GM12878 (cell line): Measurements from ENCODE around the gene PADI2. TPM values are rescaled to one million over a fixed set of nuclear protein-coding genes. Genes with fewer than 3 reads are reported as not detected.

ENCODE experiments used
- ATAC-seq: fragments of 200-7000 bp; cut with Tn5 transposase; 3 replicates; pipeline ENCODE4 v1.9.1; 2020; ENCODE audit warnings: mild to moderate bottlenecking, moderate library complexity
- BruUV-seq: library from RNA; stranded (reverse); fragments of 400-500 nt; replicated peaks from 2 replicates; lab custom pipeline; 2021; lab: Mats Ljungman, UMichigan
- CTCF ChIA-PET: fragments of 300-600 bp; sonication (Branson Sonifier 250); formaldehyde crosslinking; extraction: SDS; loops from one replicate; lab custom pipeline; 2021; ENCODE audit warnings: inconsistent platforms; lab: Yijun Ruan, JAX
- POLR2A ChIA-PET: fragments of 350-600 bp; formaldehyde crosslinking; extraction: SDS; loops from one replicate; lab custom pipeline; 2021; ENCODE audit warnings: inconsistent platforms; lab: Charles Lee
- RAD21 ChIA-PET: fragments of 300-600 bp; sonication (Branson Sonifier 250); formaldehyde crosslinking; loops from one replicate; lab custom pipeline; 2023; ENCODE audit warnings: antibody characterized with exemption; ENCODE audit not compliant: unreplicated experiment; lab: Charles Lee
- SMC1A ChIA-PET: fragments of 300-600 bp; sonication (Branson Sonifier 250); formaldehyde crosslinking; loops from one replicate; lab custom pipeline; 2023; ENCODE audit not compliant: unreplicated experiment, uncharacterized antibody; lab: Charles Lee
- DNase-seq: peaks from one replicate; pipeline ENCODE4 v3.0.0-alpha.2; 2011; ENCODE audit warnings: low read depth, low spot score
- FAIRE-seq: peaks from 3 replicates; lab custom pipeline; 2011; peaks lifted over from hg19 to GRCh38; lab: Jason Lieb, UNC
- H2AFZ ChIP-seq: 2 replicates; pipeline ENCODE4 v1.6.0; 2011; ENCODE audit warnings: low read depth, low read length, control low read depth; ENCODE audit not compliant: control insufficient read depth
- H3K27ac ChIP-seq: 2 replicates; pipeline ENCODE4 v1.5.1; 2011; ENCODE audit warnings: control low read depth; ENCODE audit not compliant: control insufficient read depth, insufficient read depth
- H3K27me3 ChIP-seq, 2 experiments: replicated peaks in 1 of 2; 2 replicates each; pipeline versions ENCODE4 v1.6.0 to v1.6.1; 2011; ENCODE audit warnings: low read length in 1 of 2; ENCODE audit not compliant: control insufficient read depth in 2 of 2, insufficient read depth in 2 of 2
- H3K36me3 ChIP-seq, 2 experiments: 2 replicates each; pipeline ENCODE4 v1.5.1; 2011; ENCODE audit warnings: low read length in 1 of 2; ENCODE audit not compliant: control insufficient read depth in 2 of 2, insufficient read depth in 2 of 2
- H3K4me1 ChIP-seq: 2 replicates; pipeline ENCODE4 v1.6.1; 2011; ENCODE audit warnings: mild to moderate bottlenecking, low read length, moderate library complexity, mixed read lengths; ENCODE audit not compliant: control insufficient read depth, insufficient read depth
- H3K4me2 ChIP-seq: 2 replicates; pipeline ENCODE4 v1.6.0; 2011; ENCODE audit warnings: control low read depth; ENCODE audit not compliant: control insufficient read depth, insufficient read depth
- H3K4me3 ChIP-seq: fragments of 200-600 bp; sonication (generic); 2 replicates; pipeline ENCODE4 v1.5.1; 2016
- H3K79me2 ChIP-seq: 2 replicates; pipeline ENCODE4 v1.6.0; 2011; ENCODE audit warnings: low read length; ENCODE audit not compliant: control insufficient read depth, insufficient read depth
- H3K9ac ChIP-seq: 2 replicates; pipeline ENCODE4 v1.8.0; 2011; ENCODE audit warnings: low read length, control low read depth, mixed read lengths; ENCODE audit not compliant: control insufficient read depth, insufficient read depth
- H3K9me3 ChIP-seq: replicated peaks from 3 replicates; pipeline ENCODE4 v1.5.1; 2011; ENCODE audit warnings: mild to moderate bottlenecking, low read length; ENCODE audit not compliant: control insufficient read depth, insufficient read depth
- H4K20me1 ChIP-seq: 2 replicates; pipeline ENCODE4 v1.6.0; 2011; ENCODE audit not compliant: control insufficient read depth, insufficient read depth
- CREM ChIP-seq: IDR thresholded peaks from 2 replicates; pipeline ENCODE4 v1.6.1; 2014; ENCODE audit warnings: antibody characterized with exemption, low read depth
- ESRRA ChIP-seq: IDR thresholded peaks from 2 replicates; pipeline ENCODE4 v1.6.1; 2012; ENCODE audit warnings: mild to moderate bottlenecking, low read length, improper control_type of control experiment
- HCFC1 ChIP-seq: fragments of 150-350 bp; IDR thresholded peaks from 2 replicates; pipeline ENCODE4 v1.6.1; 2014; ENCODE audit warnings: low read length
- HDGF ChIP-seq: fragments of 450-650 bp; IDR thresholded peaks from 2 replicates; pipeline ENCODE4 v1.6.1; 2016; ENCODE audit warnings: antibody characterized with exemption
- RAD51 ChIP-seq: fragments of 450-650 bp; IDR thresholded peaks from 2 replicates; pipeline ENCODE4 v1.6.1; 2016; ENCODE audit warnings: moderate library complexity, mild to moderate bottlenecking, inconsistent platforms
- SUZ12 ChIP-seq: fragments of 200-600 bp; sonication (generic); IDR thresholded peaks from one replicate; pipeline ENCODE4 v1.6.1; 2018; ENCODE audit warnings: antibody characterized with exemption, mild to moderate bottlenecking; ENCODE audit not compliant: unreplicated experiment
- TARDBP ChIP-seq: IDR thresholded peaks from 2 replicates; pipeline ENCODE4 v1.6.1; 2016; ENCODE audit warnings: borderline replicate concordance
- TCF3 ChIP-seq: IDR thresholded peaks from 2 replicates; pipeline ENCODE4 v1.6.1; 2012; ENCODE audit warnings: low read depth, mild to moderate bottlenecking, low read length, borderline replicate concordance; ENCODE audit not compliant: insufficient read depth
- ZBED1 ChIP-seq: IDR thresholded peaks from 2 replicates; pipeline ENCODE4 v1.6.1; 2016; ENCODE audit warnings: borderline replicate concordance
- ZBTB11 ChIP-seq: fragments of 450-650 bp; formaldehyde crosslinking; IDR thresholded peaks from 2 replicates; pipeline ENCODE4 v1.5.0; 2022; ENCODE audit warnings: mild to moderate bottlenecking, missing genetic modification characterization
- WGBS: methylation state at CpG from one replicate; pipeline ENCODE4 v1.1.6; 2016; ENCODE audit warnings: low lambda C conversion rate; ENCODE audit not compliant: insufficient replicate concordance, insufficient coverage; ENCODE audit errors: missing lambda C conversion rate; 5-methylcytosine and 5-hydroxymethylcytosine counted together
- in situ Hi-C: fragments of 300-500 bp; cut with MboI; formaldehyde crosslinking; loops from 9 replicates; pipeline ENCODE4 v1.14.3; 2018; ENCODE audit warnings: mixed read lengths
- intact Hi-C: fragments of 100-400 bp; cut with micrococcal nuclease; formaldehyde crosslinking; loops from one replicate; pipeline ENCODE4 v1.14.2; 2022; ENCODE audit not compliant: unreplicated experiment
- polyA plus RNA-seq, 11 experiments: library from polyadenylated mRNA; depleted of rRNA in 4 of 11; unstranded in 6 of 11; stranded (reverse) in 5 of 11; fragments of >200 nt; fragmentation: Nextera tagmentation in 4 of 11; fragmentation: Illumina TruSeq in 1 of 11; extraction: Ambion mirVana in 4 of 11; extraction: Trizol in 1 of 11; gene quantifications; 1 replicate in 1 of 11; 2 replicates in 10 of 11; pipeline versions ENCODE4 v1.2.1 to v1.2.3, GENCODE V29; 2011 to 2016; ENCODE audit warnings: inconsistent platforms in 2 of 11, missing spikeins in 2 of 11, low read depth in 1 of 11
- total RNA-seq, 4 experiments: library from RNA; depleted of rRNA in 3 of 4; stranded (reverse); fragments of >200 nt in 3 of 4; fragmentation: Illumina TruSeq in 1 of 4; extraction: Trizol in 1 of 4; gene quantifications; 2 replicates each; pipeline versions ENCODE4 v1.2.1 to v1.2.3, GENCODE V29; 2013 to 2021
- TF ChIP-seq, protein P1 (sequence below): IDR thresholded peaks from 2 replicates; pipeline ENCODE4 v1.6.1; 2012; ENCODE audit warnings: low read depth, low read length, improper control_type of control experiment

PADI2 gene
- total and polyA plus RNA-seq, 10 of the 15 experiments (the other 5 are each of a cell fraction or from before 2014, with no cell fraction given), result 0.05 to 3.0 (median 0.10) TPM; not detected in 1

DNA sequence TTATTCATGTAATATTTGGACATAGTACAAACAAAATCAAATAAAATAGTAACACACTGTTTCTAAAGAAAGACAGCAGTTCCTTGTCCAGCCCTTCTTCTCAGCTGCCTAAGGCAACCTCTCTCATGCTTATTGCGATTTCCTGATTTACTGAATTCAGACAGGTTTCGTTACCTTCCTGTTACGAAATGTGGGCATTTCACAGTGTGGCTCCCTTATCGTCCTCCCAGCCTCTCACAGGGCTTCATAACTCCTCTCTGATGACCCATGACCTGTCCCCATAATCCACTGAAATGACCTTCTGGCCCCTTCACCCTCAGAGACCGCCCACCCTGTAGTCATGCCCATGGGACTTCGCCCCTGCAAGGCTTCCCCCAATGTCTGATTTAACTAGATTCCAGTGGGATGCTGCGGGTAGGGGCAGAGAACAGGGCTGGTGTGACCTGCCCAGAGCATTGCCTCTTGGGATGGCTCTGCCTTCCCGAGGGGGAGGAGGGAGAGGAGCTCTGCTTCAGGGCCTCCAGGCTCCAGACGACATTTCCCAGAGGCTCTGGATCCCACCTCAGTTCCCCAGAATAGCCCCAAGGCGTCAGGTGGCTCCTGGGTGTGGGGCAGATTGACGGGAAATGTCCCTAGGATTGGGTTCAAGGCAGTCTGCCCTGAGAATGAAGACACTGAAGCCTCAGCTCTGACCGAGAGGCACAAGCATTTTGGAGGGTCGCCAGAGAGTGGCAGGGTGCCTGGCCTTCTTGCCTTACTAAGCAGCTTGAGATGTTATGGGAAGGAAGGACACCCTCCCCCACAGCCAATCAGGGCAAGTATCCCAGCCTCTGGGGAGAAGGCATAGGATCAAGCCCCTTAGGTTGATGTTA, 20.6 kb downstream of the PADI2 start:
- Histone ChIP-seq H3K9me3 (no peaks in the 10 kb centered on the region; the same call in 2 of the 3 replicates), H3K79me2 (no peaks in the 10 kb centered on the region), H3K27me3 (no peaks in the 10 kb centered on the region; a peak in 1 of 4 replicates), H3K4me3 (no peak overlapping the region), H3K27ac (no peak overlapping the region), H2AFZ (no peak overlapping the region), H4K20me1 (no peaks in the 10 kb centered on the region), H3K36me3 (no peaks in the 10 kb centered on the region), H3K4me1 (no peaks in the 10 kb centered on the region), H3K4me2 (no peak overlapping the region), H3K9ac (no peak overlapping the region)
- 5% methylated on average over 12 of the region's 13 CpGs for WGBS
- BruUV-seq, result no TSS peak
- ChIA-PET POLR2A (interaction anchor here (0.5 to 1.1 kb wide), 3 partner anchors 11 to 22 kb away, joined by 3 to 6 read pairs (median 3); no protein-coding TSS in a partner anchor), CTCF (interaction anchor here (1.1 to 1.9 kb wide), 2 partner anchors 27 to 238 kb away, joined by 4 read pairs; no protein-coding TSS in a partner anchor), RAD21 (interaction anchor here (1.7 kb wide), 1 partner anchor 22 kb away, joined by 4 read pairs; no protein-coding TSS in a partner anchor), SMC1A (interaction anchor here (1.0 to 1.7 kb wide), 4 partner anchors 13 to 23 kb away, joined by 3 to 6 read pairs (median 4); no protein-coding TSS in a partner anchor)
- TF ChIP-seq CREM (no peak), ZBTB11 (CRISPR knock-in tag) (no peak), SUZ12 (no peak), TARDBP (no peak), HCFC1 (no peak), ESRRA (no peak), RAD51 (no peak), HDGF (no peak), ZBED1 (no peak), TCF3 (no peak)
- TF ChIP-seq, protein P1, sequence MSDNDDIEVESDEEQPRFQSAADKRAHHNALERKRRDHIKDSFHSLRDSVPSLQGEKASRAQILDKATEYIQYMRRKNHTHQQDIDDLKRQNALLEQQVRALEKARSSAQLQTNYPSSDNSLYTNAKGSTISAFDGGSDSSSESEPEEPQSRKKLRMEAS, result no peak
- in situ Hi-C loops (no loop called here), intact Hi-C loops (no loop called here)
- DNase-seq (no peak), ATAC-seq (no peak), FAIRE-seq (no peak)
